HG03060 (cell line): ENCODE results near the gene PIAS1.
"Not testable (repeated sequence)": the region's sequence is repeated elsewhere in the genome, so short reads cannot be mapped to it uniquely, and the experiment has no call there.

Experiments
- ATAC-seq: cut with Tn5 transposase; IDR thresholded peaks from one replicate; pipeline ENCODE4 v1.9.1; 2021; ENCODE audit warnings: low read depth, moderate number of reproducible peaks; ENCODE audit not compliant: unreplicated experiment

Gene PIAS1

DNA sequence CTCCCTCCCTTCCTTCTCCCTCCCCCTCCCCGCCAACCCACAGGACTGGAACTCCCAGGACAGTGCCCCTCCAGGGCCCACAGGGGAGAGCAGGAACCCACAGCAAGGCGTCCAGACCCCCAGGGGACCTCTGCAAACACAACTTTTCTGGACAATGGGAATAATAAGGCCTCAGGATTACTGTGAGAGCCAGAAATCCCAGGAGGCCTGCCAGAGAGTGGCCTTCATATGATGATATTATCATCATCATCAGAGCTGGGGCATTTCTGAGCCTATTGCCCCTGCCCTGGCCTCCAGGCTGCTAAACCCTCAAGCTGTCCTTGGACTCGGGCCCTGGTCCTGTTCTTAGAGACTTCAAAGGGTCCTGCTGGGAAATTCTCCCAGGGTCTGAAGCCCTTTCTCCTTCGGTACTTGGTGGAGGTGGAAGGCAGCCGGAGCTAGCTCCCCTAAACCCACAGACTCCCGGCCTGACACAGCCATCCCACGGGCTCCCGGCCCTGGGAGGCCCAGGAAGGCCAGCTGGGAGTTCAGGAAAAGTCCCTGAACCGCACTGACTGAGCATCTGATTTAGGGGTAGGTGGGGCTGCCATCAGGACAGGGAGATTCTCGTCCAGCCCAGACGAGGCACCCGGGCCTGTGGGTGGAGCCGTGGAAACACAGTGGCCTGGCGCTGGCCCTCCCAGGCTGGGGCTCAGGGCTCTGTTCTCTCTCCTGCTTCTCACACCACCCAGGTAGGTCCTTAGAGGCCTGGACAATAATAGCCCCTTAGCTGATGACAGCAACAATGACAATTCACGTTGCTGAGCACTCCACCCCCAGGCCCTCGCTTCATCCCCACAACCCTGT lies 146.1 kb downstream of the PIAS1 start:
- no peak for ATAC-seq

DNA sequence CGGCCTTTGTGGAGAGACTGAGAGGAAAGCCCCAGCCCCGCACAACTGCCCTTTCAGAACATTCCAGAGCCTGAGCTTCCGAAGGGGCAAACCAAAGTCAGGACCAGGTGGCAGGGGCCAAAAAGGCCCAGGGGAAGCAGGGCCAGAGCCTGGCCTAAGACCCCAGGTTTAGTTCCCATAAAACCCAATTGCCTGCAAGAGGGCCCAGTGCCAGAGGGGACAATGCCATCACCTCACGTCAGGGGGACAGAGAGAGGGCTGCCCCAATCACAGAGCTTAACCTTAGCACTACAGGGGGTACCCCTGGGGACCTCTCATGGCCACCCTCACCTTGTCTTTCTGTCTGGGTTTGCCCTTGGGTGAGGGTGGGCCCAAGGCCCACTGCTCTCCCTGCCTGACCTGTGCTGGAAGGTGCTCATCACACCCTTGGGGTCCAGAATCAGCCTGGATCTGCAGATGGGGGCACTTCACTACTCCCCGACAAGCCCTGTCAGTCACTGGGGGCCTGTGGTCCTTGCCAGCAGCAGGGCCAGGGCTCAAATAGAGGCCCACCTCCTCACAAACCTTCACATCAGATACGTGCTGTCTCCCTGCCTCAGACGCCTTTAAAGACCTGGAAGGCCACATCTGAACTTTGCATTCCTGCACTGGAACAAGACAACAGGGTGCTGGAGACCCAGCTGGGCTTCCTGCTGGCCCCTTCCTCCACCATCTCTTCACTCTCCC lies 147.2 kb downstream of the PIAS1 start:
- no peak for ATAC-seq

DNA sequence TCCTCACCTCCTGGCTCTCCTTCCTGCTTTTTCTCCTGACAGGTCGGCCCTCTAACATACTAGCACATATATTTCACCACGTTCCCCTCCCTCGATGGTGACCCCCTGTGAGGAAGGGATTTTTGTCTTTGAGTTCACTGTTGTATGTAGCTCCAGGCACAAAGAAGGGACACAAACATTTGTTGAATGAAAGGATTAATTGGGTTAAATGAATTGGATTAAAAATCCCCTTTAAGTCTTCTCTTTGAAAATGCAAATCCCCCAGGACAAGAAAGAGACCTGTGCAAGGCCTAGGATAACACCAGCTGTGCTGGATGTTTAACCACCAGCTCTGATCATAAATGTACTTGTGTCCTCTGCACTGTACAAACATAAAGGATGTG lies 147.8 kb downstream of the PIAS1 start:
- ATAC-seq = no peak

DNA sequence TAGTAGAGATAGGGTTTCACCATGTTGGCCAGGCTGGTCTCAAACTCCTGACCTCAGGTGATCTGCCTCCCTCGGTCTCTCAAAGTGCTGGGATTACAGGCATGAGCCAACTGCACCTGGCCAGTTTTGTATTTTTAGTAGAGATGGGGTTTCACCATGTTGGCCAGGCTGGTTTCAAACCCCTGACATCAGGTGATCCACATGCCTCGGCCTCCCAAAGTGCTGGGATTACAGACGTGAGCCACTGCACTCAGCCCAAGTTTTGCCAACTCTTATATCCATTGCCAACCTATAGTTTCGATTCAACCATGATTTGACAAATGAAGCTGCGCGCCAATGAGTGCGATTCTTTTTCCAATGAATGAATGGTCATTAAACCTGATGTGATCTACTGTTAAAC lies 148.9 kb downstream of the PIAS1 start:
- not testable (repeated sequence) for ATAC-seq

DNA sequence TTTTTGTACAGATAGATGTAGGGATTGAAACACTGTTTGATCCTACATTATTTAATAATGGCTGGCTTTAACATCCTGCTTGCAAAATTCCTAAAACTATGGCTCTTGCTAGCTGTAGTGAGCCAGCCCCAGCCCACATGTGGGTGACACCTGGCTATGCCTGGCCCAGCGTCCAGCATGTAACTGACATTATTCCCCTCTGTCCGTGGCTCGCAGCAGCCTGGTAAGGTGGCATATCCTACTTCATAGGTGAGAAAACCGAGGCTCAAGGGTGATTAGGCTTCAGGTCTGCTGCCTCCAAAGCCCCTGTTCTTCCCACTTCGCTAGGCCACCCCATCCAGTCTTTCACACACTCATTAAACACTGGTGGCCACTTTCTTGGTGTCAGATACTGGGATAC lies 149.4 kb downstream of the PIAS1 start:
- no peak for ATAC-seq

DNA sequence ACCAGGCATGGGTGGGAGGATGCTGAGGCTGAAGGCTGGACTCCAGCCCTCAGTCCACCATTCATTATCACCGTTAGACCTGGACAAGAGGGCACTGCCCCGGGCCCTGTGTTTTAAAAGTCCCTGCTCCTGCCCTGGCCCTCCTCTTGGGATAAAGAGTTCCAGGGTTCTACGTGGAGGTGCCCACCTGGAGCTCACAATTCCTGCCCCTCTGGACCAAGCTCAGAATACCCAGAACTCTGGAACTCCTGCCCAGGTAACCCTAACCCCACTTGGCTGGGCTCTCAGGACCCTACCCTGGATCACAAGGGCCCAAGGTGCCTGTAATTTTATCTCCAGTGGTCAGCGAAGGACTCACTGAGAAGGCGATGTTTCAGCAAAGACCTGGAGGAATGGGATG lies 149.8 kb downstream of the PIAS1 start:
- no peak for ATAC-seq

DNA sequence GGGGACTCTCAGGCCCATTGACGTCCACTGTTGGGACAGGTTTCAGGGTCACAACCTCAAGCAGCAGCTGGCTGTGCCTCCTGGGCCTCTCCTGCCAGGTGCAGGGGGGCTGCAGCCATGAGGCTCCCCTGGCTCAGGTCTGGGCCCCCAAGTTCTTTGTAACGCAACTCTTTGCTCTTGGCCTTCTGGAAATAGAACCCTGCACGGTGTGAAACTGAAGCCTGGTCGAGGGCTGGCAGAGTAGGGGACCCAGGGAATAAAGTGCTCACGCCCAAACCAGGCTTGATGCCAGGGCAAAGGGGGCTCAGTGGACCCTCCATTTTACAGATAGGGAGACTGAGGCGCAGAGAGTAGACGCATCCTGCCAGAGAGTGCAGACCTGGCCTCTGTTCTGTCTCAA lies 150.2 kb downstream of the PIAS1 start:
- no peak for ATAC-seq

DNA sequence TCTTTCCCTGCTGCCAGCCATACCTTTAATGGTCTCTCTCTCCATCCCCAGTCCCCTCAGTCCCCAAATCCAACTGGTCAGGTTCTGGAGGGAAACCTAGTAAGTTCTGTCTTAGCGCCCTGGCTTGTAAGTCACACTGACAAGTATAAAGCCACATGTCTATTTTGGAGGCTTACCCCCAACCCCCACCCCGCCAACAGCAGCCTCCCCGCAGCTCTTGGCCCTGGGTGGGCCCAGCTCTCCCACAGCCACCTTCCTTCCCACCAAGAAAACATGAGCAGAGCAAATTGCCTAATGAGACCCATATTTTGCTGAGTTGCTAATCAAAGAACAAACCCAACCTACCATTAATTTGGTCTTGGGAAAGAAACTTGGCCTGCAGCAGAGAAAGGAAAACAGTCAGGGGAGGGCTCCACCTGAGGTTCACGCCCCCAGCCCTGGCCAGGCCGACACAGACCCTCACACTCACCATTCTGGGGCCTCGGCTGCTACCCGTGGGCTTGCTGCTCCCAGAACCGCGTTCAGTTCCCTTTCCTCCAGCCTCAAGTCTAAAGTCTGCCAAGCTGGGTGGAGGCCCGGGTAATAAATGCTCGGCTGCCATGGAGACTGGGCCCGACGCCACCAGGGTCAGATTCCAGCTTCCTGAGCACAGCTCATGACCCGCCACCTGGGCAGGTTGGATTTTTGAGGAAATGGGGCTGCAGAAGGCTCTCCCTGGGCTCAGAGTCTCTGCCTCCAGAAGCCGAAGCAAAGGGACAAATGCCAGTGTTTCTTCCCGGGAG lies 150.9 kb downstream of the PIAS1 start, which contains the start of gene CALML4:
TSS of gene CALML4 (minus strand) at position 557 of the 782 bp plus-strand sequence. CDS start at position 472, 85 bp downstream.
- no peak for ATAC-seq

DNA sequence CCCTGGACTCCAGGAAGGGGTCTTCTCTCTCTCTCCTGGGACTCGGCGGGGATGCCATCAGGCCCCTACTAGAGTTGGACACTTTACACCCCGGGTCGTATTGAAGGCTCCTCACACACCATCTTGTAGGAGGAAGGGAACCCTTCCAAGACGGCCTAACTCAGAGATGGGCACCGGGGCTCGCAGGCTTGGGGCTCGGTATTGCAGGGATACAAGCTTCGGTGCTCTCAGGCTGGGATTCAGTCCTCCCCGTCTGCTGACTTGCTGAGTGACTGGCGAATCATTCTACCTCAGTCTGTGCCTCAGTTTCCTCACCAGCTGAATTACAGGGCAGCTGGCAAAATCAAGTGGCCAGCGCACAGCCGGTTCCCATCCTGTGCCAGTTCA lies 151.4 kb downstream of the PIAS1 start:
- ATAC-seq = no peak

DNA sequence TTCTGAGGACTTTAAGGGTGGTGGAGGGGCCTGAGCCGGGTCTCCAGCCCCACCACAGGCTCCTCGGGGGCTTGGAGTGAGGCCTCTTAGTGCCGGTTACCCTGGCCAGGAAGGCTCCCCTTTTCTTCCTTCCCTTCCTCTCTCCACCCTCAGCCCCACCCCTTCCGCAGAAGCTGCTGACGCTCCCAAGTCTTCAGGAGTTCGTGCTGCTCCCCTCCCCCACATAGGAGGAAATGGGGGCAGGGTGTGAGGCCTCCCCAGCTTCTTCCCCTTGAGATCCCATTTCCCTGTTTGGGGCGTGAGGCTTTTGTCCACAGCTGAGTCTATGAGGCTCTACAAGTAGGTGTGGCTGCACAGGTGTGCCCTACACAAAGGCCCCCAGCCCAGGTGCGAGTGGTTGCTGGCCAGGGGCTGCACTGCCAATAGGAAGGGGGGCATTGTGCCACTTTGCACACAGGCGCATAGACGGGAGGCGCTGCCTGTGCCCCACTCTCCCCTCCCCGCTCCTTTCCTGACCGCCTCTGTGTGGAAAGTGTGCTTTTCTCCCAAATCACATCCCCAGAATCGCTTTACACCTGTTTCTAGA lies 151.9 kb downstream of the PIAS1 start:
- ATAC-seq = no peak

DNA sequence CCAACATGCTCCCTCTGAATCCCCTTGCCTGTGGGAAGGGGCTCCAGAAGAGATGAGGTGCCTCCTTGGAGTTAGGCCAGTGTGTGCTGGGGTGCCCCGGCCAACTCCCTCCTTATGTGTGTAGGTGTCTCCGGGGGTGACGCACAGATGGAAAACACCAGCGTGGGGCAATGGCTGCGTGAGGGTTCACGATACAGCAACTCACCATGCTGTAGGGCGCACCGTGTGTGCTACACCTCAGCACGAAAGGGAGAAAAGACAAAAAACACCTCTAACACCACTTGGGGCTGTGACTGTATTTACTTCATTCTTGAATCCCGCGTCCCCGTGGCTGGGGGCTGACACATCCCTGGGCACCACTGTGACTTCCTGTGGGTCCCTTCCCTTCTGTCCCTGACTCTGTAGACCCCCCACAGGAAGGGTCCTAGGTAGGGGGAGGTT lies 152.6 kb downstream of the PIAS1 start:
- no peak for ATAC-seq

DNA sequence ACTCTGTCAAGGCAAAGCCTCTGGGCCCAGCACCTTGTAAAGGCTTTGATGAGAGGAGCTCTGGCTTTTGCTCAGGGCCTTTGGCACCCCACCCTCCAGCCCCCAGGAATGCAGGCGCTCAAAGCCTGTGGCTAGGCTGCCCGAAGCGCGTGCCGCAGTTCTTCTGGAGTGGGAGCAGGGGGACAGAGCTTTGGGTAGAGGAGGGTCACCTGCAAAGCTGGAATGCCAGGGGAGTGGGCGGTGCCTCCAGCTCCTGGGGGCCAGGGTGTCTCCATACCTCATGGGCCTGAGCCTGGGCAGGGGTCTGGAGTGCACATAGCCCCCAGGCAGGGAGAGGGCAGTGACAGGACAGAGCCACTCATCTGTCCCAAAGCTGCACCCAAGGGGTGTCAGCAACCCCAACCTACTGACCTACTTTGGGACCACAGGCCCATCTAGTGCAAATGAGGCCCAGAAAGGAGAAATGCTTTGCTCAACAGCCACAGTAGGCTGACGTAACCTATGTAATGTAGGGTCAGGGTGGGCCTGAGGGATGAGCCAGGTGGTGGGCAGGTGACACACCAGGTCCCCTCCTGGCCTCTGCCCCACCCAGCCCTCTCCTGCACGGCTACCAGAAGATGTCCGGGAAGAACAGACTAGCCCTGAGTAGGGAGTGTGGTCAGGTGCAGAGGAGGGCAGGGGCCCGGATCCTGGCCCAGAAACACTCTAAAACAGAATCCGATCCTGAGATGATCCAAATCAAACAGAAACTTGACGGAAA lies 153.2 kb downstream of the PIAS1 start:
- ATAC-seq = no peak

DNA sequence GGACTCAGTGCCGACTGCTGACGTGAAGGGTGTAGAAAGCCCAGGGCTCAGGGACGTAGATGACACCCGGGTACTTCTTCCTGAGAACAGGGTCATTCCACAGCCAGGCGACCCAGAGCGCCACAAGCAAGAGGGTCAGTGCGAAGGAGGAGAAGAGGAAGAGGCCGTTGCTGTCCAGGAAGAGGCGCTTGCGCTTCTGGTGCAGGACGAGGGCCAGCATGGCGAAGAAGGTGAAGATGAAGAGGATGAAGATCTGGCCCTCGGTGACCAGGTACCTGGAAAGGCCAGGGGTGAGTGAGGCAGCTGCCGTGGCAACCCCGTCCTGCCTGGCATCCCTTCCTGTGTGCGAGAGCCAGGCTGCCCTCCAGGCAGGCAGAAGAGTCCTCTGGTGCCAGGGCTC lies 154.0 kb downstream of the PIAS1 start:
- no peak for ATAC-seq

DNA sequence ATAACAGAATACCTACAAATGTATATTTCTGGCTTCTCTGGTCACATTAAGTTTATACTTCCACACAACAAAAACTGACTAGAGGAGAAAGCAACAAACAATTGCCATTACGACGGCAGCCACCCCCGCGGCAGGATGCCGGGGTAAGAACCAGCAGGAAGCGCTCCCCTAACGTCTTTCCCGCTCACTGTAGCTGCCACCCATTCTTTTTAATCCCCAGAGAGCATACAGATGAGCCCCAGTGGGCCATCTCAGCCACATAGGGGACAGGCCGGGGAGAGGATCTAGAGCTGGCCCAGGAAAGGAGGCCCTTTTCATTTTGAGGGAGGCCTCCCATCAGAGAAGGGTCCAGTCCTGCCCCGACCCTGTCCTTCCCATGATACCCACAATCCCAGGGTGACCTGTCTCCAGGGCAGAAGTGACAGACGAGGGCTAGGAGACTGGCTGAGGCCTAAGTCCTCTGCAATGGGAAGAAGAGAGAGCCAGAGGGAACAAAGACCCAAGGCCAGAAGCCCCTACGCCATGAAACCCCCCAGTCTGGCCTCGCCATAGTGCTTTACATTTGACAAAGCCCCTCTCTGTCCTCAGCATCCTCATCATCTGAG lies 154.6 kb downstream of the PIAS1 start:
- ATAC-seq = no peak

DNA sequence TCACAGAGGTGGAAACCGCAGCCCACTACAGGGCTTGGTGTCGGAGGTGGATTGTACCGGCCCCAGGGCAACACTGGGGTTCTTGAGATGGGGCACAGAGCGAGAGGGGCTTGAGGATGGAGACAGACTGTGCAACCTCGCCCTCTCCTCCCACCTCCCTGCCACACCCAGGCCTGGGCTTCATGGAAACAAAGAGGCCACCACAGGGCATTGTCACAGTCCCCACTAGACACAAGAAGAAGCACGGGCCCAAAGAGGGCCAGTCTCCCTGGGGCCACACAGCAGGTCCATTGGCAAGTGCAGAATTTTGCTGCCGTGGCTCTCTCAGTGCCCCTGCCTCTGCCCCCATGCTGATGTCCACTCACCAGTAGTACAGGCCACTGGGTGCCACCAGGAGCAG lies 155.2 kb downstream of the PIAS1 start:
- ATAC-seq = no peak

DNA sequence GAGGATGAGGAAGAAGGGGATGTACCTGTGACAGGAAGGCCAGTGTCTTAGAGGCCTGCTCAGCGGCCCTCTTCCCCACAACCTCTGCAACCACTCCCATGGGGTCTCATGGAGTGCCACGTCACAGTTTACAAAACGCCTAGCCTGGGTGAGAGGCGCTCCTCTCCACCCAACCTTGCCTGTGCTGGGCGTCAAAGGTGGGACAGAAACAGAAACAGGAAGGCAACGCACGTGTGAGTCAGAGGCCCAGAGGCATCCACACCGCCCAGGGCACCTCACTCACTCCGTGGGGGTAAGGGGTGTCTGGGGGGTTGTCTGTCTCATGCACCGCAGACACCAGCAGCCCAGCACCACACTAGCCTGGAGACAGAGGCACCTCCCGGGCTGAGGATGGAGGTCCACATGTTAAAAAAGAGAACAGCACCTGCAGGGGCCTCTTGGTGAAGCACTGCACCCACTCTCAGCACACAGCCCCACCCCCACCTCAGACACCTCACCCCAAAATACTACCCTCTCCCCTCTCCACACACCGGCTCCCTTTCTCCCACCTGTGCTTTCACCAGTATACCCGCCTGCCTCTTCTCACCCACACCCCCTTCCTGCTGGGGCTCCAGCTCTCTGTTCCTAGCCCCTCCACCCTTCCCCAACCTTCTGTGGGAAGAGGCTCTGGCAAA lies 155.8 kb downstream of the PIAS1 start:
- ATAC-seq = no peak

DNA sequence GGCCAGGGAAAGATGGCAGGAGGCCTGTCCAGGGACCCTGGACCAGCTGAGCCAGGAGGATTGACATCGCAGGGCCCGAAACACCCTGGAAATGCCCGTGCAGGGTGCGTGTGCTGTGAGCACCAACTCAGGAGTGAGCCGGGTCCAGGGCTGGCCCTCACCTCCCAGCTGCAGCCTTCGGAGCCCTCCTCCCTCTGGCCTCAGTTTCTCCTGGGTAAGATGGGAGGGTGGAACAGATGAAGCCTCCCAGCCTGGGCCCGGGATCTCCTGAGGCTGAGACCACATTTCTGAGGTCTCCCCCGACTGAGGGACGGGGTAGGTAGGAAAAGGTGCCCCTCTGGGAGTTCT lies 156.3 kb downstream of the PIAS1 start:
- no peak for ATAC-seq

DNA sequence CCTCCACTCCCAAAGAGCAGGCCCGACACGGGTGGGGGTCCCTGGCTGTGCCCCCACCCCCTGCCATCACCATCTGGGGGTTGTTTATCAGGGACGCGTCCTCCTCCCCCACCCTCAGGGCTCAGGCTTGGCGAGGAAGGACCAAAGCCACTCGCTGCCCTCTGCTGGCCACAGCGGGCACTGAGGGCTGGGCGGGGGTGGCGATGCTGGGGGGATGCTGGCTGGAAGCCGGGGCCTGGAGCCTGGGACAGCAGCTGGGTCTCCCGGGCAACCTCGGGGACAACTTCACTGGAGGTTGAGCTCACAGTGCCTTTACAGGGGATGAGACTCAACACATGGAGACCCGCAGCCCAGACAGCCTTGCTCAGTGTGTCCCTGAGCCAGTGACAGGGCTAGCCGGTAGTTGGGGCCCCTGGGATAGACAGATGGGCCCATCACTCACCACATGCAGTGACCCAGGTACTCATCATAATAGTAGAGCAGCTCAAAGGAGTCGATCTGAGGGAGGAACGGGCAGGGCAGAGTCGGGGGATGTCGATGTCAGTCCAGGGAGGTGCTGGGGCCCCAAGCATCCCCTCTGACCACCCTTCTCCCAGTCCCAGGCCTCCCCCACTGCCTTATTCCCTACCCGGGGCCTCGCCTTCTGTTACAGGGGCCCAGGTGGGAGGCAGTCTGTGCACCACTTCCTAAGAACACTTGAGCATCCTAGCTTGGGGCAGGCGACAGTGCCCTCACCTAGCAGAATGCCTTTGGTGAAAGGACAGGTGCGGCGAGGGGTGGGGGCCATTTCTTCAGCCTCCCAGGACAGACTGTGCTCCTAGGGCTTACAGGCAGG lies 156.9 kb downstream of the PIAS1 start:
- ATAC-seq = no peak
